Activated effector memory CD4-positive, alpha-beta T cell treated with anti-CD3 and anti-CD28 coated beads, Interleukin-2, amount 50 U/mL, for 16 hours (primary cell): Measurements from ENCODE around the gene MSI2.

ENCODE experiments used
- DNase-seq: peaks from one replicate; pipeline ENCODE4 v3.0.0-alpha.2; 2020

Gene MSI2

GRCh38 chr17:57568340-57568739 is 312.0 kb downstream of the MSI2 start:
- DNase-seq: no peak

DNA sequence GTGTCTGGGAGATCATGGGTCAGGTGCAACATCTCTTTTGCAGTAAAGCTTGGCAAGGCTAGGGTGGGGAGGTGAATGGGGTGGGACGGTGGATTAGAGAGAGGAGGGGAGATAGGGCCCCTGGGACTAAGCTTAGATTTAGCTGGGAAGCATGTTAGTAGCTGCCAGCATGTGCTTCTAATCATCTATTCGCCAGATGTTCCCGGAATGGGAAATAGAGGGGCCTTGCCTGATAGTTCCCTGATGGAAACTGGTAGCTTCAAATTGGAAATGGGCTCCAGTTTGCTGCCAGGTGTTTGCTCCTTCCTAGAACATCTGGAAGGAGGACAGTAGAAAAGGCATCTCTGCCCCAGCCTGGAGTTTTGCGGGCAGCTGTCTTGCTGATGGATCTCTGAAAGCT is 312.7 kb downstream of the MSI2 start:
- no peak for DNase-seq

DNA sequence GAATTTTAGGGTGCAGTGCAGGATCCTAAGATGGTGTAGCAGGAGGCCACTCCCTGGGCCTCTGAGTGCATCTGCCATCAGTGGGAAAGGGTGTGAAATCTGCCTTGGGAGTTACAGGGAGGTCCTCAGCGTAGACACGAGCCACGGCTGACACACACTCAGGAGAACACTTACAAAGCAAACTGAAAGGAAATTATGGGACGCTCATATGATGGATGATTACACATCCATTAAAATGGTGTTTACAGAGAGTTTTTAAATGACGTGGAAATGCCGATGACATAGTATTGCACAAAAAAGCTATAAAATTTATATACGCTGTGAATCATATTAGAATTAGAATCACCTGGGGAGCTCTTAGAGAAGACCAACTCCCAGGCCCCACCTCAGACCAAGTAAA is 313.5 kb downstream of the MSI2 start:
- DNase-seq: no peak

DNA sequence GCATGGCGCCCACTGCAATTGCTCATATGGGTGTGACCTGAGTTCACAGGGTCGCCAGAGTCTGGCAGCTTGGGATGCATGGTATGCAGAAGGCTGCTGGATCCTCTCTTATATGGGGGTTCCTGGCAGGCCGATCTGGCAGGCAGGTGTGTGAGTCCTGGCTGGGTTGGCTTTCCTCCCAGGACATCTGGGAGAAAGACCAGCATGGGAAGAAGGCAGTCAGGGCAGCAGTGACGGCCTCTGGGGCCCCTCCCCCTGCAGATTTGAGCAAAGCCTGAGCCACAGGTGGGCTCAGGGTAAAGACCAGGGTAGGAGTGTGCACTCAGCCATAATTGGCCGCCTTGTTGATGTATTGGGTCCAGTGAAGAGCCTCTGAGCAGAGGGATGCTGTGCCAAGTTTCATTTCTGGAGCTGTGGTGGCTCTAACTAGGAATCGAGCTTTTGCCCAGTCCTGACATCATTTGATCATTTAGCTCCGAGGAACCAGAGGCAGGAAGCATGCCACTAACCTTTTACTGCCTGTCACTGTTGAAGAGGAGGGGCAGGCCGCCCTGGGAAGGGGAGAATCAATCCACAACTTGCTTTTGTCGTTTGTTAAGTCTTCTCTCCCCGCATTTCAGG is 314.5 kb downstream of the MSI2 start:
- no peak for DNase-seq

DNA sequence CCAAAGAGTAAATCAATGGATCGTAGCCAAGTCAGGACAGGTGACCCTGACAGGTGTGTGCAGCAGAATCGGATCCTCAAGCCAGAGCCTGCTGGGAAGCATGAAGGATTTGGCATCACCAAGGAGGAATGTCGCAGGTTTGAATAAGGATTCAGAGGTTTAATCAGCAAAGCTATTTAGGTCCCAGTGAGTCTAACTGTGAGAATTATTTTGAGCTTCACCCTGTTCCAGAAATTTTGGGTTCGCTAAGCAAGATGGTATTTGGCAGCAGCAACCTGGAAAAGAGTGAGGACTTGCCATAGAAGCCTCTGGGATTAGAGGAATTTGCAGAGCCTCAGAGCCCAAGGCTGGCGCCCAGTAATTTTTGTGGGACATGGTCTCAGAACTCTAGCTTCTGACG is 315.7 kb downstream of the MSI2 start:
- no peak for DNase-seq

- DNase-seq: no peak
These were observed 316.3 kb downstream of the MSI2 start for GRCh38 chr17:57572600-57572999.

DNA sequence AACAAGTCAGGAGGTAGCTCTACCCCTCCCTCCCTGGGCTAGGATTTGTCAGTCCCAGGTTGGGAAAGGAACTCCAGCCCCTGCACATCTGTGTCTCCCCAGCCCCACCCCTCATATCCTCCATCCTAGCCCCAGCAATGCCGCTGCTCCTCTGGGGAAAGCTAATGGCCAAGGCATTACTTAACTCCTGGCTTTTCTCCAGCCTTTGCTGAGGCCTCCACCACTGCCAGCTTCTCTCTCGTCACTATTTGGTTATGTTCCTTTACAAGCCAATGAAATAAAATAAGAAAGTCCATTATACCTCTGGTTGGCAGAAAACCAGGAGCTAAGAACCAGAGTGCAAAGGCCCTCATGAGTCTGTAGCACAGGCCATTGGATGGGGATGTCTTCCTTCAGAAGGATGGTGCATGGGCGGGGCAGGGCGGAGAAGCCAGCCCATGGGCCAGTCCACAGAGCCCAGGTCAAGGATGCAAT is 317.8 kb downstream of the MSI2 start:
- no peak for DNase-seq

DNA sequence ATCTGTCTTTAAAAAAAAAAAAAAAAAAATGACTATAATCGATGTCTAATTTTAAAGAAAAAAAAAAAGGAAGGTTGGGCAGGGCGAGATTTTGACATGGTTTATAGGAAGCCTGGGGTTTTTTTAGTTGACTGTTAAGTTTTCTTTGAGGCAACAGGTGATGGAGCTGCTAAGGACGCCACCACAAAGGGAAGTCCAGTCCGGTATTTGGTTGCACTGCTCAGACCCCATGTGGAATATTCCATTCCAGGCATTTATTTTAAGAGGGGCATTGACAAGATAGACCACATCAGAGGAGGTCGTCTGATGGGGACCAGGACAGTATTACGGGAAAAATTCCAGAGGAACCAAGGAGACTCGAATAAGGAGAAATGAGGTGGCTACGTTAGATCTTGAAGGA is 320.4 kb downstream of the MSI2 start:
- no peak for DNase-seq

- no peak for DNase-seq
These were observed 321.7 kb downstream of the MSI2 start for GRCh38 chr17:57577751-57578607.

DNA sequence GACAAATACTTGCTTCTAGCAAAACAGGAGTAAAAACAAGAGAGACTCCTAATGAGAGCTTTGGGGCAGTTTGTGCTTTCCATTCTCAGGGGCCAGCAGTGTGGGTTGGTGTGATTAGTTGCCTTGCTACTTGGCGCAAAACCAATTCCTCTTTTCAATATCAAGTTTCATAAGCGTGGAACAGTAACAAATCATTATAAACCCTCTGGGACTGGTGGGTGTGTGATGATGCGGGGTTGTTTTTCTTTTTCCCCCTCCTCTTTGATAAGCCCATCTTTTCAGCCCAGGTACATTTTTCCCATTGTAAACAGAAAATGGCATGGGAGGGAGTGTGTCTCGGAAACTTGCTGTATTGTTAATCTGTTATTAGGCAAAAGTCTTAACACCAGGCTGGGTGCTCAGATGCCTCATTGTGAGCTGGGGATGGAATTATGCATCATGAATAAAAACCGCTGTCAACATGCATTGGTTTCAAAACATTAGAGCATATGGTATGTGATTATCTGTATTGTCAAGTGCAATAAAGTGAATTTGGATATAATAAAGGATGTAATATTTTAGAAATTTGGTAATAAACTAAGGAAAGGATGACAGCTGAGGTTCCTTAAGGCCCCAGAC is 322.4 kb downstream of the MSI2 start:
- DNase-seq: no peak

DNA sequence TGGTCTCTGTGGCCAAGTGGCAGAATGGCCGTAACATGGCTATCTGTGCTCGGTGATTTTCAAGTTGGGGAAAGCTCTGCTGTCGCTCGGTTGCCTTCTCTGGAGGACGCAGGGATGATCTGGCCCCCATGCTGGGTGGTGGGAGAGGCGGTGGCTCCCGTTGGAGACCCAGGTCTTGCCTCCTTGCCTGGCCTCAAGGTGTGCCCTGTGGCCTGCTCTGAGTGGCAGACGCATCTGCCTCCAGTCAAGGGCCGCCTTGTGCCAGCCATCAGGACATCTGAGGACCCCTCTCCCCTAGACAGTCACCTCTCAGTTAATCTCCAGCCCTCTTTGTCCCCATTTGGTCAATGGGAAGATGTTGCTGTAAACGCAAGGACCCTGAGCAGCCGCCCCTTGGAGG is 322.9 kb downstream of the MSI2 start:
- DNase-seq: no peak

- DNase-seq: no peak
These were observed 323.9 kb downstream of the MSI2 start for GRCh38 chr17:57580055-57580739.

- no peak for DNase-seq
These were observed 326.8 kb downstream of the MSI2 start for GRCh38 chr17:57582881-57583756.

DNA sequence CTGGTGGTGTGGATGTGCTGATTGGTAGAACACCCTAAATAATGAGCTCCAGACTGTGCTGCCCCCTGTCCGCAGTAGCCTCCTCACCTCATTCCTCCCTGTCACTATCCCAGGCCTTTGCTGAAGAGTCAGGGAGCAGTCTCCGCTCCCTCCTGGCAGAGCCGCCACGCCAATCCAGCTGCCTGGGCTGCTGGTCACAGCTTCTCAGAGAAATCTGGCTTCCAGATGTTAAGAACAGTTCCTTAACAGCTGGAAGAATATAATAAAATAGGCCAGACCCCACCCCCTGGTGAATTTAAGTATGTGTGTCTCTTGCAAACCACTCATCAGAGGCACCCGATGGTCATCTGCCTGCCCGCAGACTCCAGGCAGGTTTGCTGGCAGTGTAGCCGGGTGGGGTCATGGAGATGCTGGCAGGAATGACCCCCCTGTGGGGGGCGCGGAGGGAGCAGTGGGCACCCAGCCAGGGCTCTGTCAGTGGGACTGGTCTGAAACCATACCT is 327.8 kb downstream of the MSI2 start:
- DNase-seq: no peak

GRCh38 chr17:57585341-57586195 is 329.2 kb downstream of the MSI2 start:
- no peak for DNase-seq

DNA sequence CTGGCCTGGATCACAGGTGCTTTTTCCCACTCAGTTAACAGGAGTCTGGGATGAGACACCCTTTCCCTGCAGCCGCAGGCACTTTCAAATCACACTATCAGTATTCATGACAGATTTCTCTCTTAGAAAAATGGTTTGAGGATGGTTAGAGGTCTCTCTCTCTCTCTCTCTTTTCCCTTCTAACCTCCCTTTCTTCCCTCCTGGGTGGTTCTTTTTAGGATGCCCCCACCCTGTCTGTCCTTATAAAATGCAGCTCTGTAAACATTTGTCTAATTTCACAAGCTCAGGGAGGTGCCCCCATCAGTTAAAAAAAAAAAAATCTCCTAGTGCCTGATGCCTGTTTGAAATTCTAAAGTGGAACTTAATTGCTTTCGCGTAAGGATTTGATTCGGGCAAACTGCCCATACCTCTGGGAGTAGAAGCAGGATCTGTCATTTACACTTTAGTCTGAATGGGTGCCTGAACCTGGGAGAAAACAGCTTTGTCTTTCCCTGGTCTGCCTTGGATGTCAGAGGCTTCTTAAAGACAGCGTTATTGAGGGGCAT is 329.9 kb downstream of the MSI2 start:
- no peak for DNase-seq

DNA sequence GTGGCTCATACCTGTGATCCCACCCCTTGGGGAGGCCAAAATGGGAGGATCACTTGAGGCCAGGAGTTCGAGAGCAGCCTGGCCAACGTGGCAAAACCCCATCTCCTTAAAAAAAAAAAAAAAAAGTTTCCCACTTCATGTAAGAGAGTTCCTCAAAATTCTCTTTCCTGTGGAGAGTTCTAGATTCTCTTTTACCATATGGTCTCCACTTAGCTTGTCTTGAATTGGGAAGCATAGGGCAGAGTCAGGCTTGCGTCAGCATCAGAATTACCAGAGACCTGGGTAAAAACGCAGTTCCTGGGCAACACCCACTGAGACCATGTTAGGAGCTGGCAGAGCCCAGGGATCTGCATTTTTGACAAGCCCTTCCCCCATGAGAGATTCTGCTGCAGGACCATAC is 330.4 kb downstream of the MSI2 start:
- no peak for DNase-seq

DNA sequence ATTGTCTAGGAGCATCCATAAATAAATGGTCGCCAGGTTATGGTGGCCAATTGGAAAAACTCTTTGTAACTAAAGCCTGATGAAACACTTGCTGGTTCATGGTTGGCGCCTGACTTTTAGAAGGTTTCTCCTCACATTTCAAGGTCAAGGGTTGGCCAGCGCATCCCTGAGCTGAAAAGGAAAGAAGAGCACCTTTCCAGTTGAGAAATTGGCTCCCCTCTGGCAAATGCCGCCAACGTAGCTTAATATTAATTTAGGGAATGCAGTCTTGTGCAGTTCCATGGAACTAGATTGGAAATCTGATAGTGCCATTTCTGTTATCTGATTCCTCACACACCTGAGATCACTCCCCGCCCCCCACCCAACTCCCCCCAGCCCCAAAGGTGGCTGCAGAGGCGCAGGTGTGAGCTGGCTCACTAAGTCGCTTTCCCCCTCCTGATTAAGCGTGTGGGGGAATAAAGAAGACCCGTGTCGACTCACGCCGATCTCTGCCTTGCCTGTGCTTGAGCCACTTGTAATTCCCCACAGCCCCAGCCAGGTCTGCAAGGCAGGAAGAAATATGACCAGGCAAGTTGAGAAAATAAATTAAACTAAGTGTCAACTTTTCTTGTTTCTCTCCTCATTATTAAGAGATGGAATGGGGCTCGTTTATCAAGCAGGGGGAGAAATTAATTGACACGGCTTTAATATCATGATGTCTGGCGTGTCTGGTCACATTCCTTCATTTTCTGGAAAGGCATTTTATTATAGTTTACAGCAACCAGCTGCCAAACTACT is 331.1 kb downstream of the MSI2 start:
- no peak for DNase-seq

- no peak for DNase-seq
These were observed 331.8 kb downstream of the MSI2 start for GRCh38 chr17:57588086-57588485.
